A549 (cell line): Measurements from ENCODE around the gene PPIF. TPM values are rescaled to one million over a fixed set of nuclear protein-coding genes. Genes with fewer than 3 reads are reported as not detected.

Source experiments
- ATAC-seq, 2 experiments: fragments of 200-7000 bp in 1 of 2; fragments of >200 bp in 1 of 2; cut with Nextera tagmentation in 1 of 2; cut with Tn5 transposase in 1 of 2; 3 replicates each; pipeline versions ENCODE4 v1.8.0 to v1.9.1; 2018 to 2020; ENCODE audit warnings: mild to moderate bottlenecking in 1 of 2, moderate library complexity in 1 of 2
- CTCF ChIA-PET: fragments of 300-600 bp; sonication (Branson Sonifier 250); formaldehyde crosslinking; extraction: SDS; loops from one replicate; lab custom pipeline; 2021; ENCODE audit warnings: antibody characterized with exemption, inconsistent platforms; lab: Yijun Ruan, JAX
- POLR2A ChIA-PET: fragments of 350-600 bp; formaldehyde crosslinking; extraction: SDS; loops from one replicate; lab custom pipeline; 2021; ENCODE audit warnings: antibody characterized with exemption, inconsistent platforms; lab: Yijun Ruan, JAX
- DNase-seq, 2 experiments: peaks; one replicate each; pipeline versions ENCODE4 v3.0.0 to v3.0.0-alpha.2; 2011 to 2016; ENCODE audit warnings: low read depth in 1 of 2, low spot score in 1 of 2
- FAIRE-seq: peaks from 2 replicates; lab custom pipeline; 2011; peaks lifted over from hg19 to GRCh38; lab: Jason Lieb, UNC
- H3K27ac ChIP-seq, 2 experiments: fragments of >200 bp; sonication (Bioruptor Twin); formaldehyde crosslinking; 3 replicates each; pipeline ENCODE4 v1.5.1; 2016 to 2017
- H3K4me1 ChIP-seq: fragments of >200 bp; sonication (Bioruptor Twin); formaldehyde crosslinking; 3 replicates; pipeline ENCODE4 v1.6.1; 2016
- H3K4me2 ChIP-seq: fragments of >200 bp; sonication (Bioruptor Twin); formaldehyde crosslinking; 3 replicates; pipeline ENCODE4 v1.6.1; 2016
- H3K4me3 ChIP-seq: fragments of >200 bp; sonication (Bioruptor Twin); formaldehyde crosslinking; 3 replicates; pipeline ENCODE4 v1.5.1; 2016
- H3K9me3 ChIP-seq: fragments of >200 bp; sonication (Bioruptor Twin); formaldehyde crosslinking; 3 replicates; pipeline ENCODE4 v1.6.1; 2016
- BHLHE40 ChIP-seq: IDR thresholded peaks from 2 replicates; pipeline ENCODE4 v1.6.1; 2012; ENCODE audit warnings: low read depth, low read length, inconsistent platforms
- CEBPB ChIP-seq, 2 experiments: fragments of >200 bp in 1 of 2; sonication (Bioruptor Twin) in 1 of 2; formaldehyde crosslinking in 1 of 2; IDR thresholded peaks; 2 replicates each; pipeline ENCODE4 v1.6.1; 2012 to 2016
- EHF ChIP-seq: fragments of 250-450 bp; sonication (Bioruptor Pico); IDR thresholded peaks from 2 replicates; pipeline ENCODE4 v1.5.0; 2020; ENCODE audit warnings: mild to moderate bottlenecking
- EHMT2 ChIP-seq: fragments of 200-600 bp; sonication (generic); IDR thresholded peaks from 2 replicates; pipeline ENCODE4 v1.6.1; 2016; ENCODE audit warnings: antibody characterized with exemption, low read depth, mild to moderate bottlenecking, moderate library complexity
- ELK1 ChIP-seq: fragments of 150-350 bp; IDR thresholded peaks from 2 replicates; pipeline ENCODE4 v1.6.1; 2014; ENCODE audit warnings: low read depth, mild to moderate bottlenecking, low read length
- FOSB ChIP-seq: fragments of 250-450 bp; sonication (Bioruptor Pico); IDR thresholded peaks from 2 replicates; pipeline ENCODE4 v1.5.0; 2020; ENCODE audit warnings: mild to moderate bottlenecking, moderate library complexity
- GATA3 ChIP-seq: IDR thresholded peaks from 2 replicates; pipeline ENCODE4 v1.6.1; 2012; ENCODE audit warnings: borderline replicate concordance
- HOXB5 ChIP-seq: fragments of 250-450 bp; sonication (Bioruptor Pico); IDR thresholded peaks from 2 replicates; pipeline ENCODE4 v1.5.0; 2020; ENCODE audit warnings: mild to moderate bottlenecking, moderate library complexity
- NR3C1 ChIP-seq: fragments of >200 bp; sonication (Bioruptor Twin); formaldehyde crosslinking; IDR thresholded peaks from 3 replicates; pipeline ENCODE4 v1.6.1; 2017
- RCOR1 ChIP-seq: fragments of 150-350 bp; IDR thresholded peaks from 2 replicates; pipeline ENCODE4 v1.6.1; 2014; ENCODE audit warnings: antibody characterized with exemption, low read length, low read depth
- RNF2 ChIP-seq: fragments of 200-600 bp; sonication (generic); IDR thresholded peaks from 2 replicates; pipeline ENCODE4 v1.6.1; 2016; ENCODE audit warnings: low read depth, mild to moderate bottlenecking, antibody characterized with exemption, moderate library complexity, borderline replicate concordance
- SREBF2 ChIP-seq: fragments of 450-650 bp; IDR thresholded peaks from 2 replicates; pipeline ENCODE4 v1.6.1; 2014; ENCODE audit warnings: mild to moderate bottlenecking, moderate library complexity
- TFCP2L1 ChIP-seq: fragments of 250-450 bp; sonication (Bioruptor Pico); IDR thresholded peaks from 2 replicates; pipeline ENCODE4 v1.5.0; 2021; ENCODE audit warnings: mild to moderate bottlenecking
- TP53 ChIP-seq: fragments of 250-450 bp; sonication (Bioruptor Pico); IDR thresholded peaks from 2 replicates; pipeline ENCODE4 v1.5.0; 2021; ENCODE audit warnings: mild to moderate bottlenecking, moderate library complexity
- ZSCAN20 ChIP-seq: fragments of 250-450 bp; sonication (Bioruptor Pico); IDR thresholded peaks from 2 replicates; pipeline ENCODE4 v1.8.0; 2022; ENCODE audit warnings: mild to moderate bottlenecking, moderate library complexity
- WGBS: methylation state at CpG from one replicate; pipeline ENCODE4 v1.1.6; 2017; ENCODE audit errors: missing lambda C conversion rate; 5-methylcytosine and 5-hydroxymethylcytosine counted together
- polyA plus RNA-seq, 4 experiments: library from polyadenylated mRNA; depleted of rRNA in 3 of 4; stranded (reverse); fragments of >200 nt; fragmentation: RNase III in 1 of 4; extraction: RNeasy Plus Mini Kit Qiagen cat#74134 plus additional on column Dnase treatment in 1 of 4; gene quantifications; 2 replicates in 3 of 4; 3 replicates in 1 of 4; pipeline ENCODE4 v1.2.3, GENCODE V29; 2011 to 2017
- TF ChIP-seq, protein P1 (sequence below): fragments of 450-650 bp; IDR thresholded peaks from 2 replicates; pipeline ENCODE4 v1.6.1; 2014; ENCODE audit warnings: antibody characterized with exemption
- TF ChIP-seq, protein P2 (sequence below): IDR thresholded peaks from 2 replicates; pipeline ENCODE4 v1.6.1; 2012
- TF ChIP-seq, protein P3 (sequence below): fragments of >200 bp; sonication (Bioruptor Twin); formaldehyde crosslinking; IDR thresholded peaks from 3 replicates; pipeline ENCODE4 v1.6.1; 2016
- TF ChIP-seq, protein P4 (sequence below): fragments of >200 bp; sonication (Bioruptor Twin); formaldehyde crosslinking; IDR thresholded peaks from 3 replicates; pipeline ENCODE4 v1.5.1; 2016

Gene PPIF
- polyA plus RNA-seq, 2 of the 4 experiments (the other 2 are of a cell fraction) = 44.8 to 75.0 TPM

DNA sequence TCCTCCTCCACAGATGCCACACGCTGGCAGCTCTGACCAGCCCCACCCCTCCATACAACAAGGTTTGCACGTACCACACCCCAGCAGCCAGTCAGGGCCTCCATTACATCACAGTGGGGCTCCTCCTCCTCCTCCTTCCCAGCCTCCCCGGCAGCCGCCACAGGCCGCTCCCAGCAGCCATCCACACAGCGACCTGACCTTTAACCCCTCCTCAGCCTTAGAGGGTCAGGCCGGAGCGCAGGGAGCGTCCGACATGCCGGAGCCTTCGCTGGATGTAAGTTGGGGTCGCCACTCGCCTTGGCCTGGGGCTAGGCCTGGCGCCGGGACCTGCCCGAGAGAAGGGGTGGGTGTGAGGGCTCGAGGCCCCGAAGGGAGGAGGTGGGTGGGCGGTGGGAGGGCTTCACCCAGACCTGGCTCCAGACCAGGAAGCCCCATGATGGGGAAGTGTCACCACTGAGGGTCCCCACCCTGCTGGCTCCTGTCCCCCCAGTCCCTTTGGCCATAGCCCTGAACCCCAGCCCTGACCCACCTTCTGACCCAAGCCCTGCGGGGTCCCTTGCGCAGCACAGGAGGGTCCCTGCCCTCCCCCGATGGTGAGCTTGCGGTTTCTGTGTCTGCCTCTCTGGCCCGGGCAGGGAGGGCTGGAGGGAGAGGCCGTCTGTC, 36.2 kb upstream of the PPIF start:
- DNase-seq (no peak), FAIRE-seq (no peak), ATAC-seq (no peak; a peak in 1 of 6 replicates)
- H3K4me2 ChIP-seq = no peak overlapping the region
- ChIA-PET POLR2A (no interaction called here), CTCF (interaction anchor here (1.6 kb wide), 1 partner anchor 36 kb away, joined by 4 read pairs; the partner anchor contains the start of gene PPIF)
- no peak overlapping the region for H3K4me3 ChIP-seq
- no peaks in the 10 kb centered on the region for H3K9me3 ChIP-seq
- TF ChIP-seq, protein P1, sequence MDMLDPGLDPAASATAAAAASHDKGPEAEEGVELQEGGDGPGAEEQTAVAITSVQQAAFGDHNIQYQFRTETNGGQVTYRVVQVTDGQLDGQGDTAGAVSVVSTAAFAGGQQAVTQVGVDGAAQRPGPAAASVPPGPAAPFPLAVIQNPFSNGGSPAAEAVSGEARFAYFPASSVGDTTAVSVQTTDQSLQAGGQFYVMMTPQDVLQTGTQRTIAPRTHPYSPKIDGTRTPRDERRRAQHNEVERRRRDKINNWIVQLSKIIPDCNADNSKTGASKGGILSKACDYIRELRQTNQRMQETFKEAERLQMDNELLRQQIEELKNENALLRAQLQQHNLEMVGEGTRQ = no peak
- TF ChIP-seq CEBPB (IDR thresholded peaks at IDR 0.05) (no peak), EHF (CRISPR knock-in tag) (no peak), TP53 (CRISPR knock-in tag) (no peak), BHLHE40 (no peak), NR3C1 (no peak), ZSCAN20 (CRISPR knock-in tag) (no peak)
- H3K27ac ChIP-seq = 0 out of 6 replicates have a peak overlapping the region, but pooled peaks of 1 of the 2 experiments have one; percentile 26
- H3K4me1 ChIP-seq = no peaks in the 10 kb centered on the region
- WGBS = 91% methylated on average over 11 of the region's 26 CpGs

- DNase-seq (no peak), ATAC-seq (peak in 1 of 2 experiments; percentile 16; a peak in 3 of 6 replicates), FAIRE-seq (no peak)
- Histone ChIP-seq H3K27ac (0 out of 6 replicates have a peak overlapping the region, but pooled peaks of 1 of the 2 experiments have one; percentile 26), H3K4me3 (no peak overlapping the region), H3K4me1 (peaks cover 6% of the 10 kb centered on the region), H3K9me3 (no peaks in the 10 kb centered on the region), H3K4me2 (no peak overlapping the region)
- WGBS = 88% methylated on average over 14 of the region's 15 CpGs
- CTCF ChIA-PET = interaction anchor here (1.6 kb wide), 1 partner anchor 35 kb away, joined by 4 read pairs; the partner anchor contains the start of gene PPIF
- TF ChIP-seq, protein P2, sequence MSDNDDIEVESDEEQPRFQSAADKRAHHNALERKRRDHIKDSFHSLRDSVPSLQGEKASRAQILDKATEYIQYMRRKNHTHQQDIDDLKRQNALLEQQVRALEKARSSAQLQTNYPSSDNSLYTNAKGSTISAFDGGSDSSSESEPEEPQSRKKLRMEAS = no peak
- TF ChIP-seq FOSB (CRISPR knock-in tag) = no peak
- no peak for TF ChIP-seq EHMT2
- no peak for TF ChIP-seq BHLHE40
- TF ChIP-seq SREBF2 = no peak
- TF ChIP-seq TFCP2L1 (CRISPR knock-in tag) = no peak
- TF ChIP-seq RCOR1 = no peak
- TF ChIP-seq HOXB5 (CRISPR knock-in tag) = no peak
- TF ChIP-seq, protein P3, sequence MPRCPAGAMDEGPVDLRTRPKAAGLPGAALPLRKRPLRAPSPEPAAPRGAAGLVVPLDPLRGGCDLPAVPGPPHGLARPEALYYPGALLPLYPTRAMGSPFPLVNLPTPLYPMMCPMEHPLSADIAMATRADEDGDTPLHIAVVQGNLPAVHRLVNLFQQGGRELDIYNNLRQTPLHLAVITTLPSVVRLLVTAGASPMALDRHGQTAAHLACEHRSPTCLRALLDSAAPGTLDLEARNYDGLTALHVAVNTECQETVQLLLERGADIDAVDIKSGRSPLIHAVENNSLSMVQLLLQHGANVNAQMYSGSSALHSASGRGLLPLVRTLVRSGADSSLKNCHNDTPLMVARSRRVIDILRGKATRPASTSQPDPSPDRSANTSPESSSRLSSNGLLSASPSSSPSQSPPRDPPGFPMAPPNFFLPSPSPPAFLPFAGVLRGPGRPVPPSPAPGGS = no peak
- POLR2A ChIA-PET = no interaction called here
Observed at GRCh38 chr10:79311581-79312407, 35.5 kb upstream of the PPIF start.

DNA sequence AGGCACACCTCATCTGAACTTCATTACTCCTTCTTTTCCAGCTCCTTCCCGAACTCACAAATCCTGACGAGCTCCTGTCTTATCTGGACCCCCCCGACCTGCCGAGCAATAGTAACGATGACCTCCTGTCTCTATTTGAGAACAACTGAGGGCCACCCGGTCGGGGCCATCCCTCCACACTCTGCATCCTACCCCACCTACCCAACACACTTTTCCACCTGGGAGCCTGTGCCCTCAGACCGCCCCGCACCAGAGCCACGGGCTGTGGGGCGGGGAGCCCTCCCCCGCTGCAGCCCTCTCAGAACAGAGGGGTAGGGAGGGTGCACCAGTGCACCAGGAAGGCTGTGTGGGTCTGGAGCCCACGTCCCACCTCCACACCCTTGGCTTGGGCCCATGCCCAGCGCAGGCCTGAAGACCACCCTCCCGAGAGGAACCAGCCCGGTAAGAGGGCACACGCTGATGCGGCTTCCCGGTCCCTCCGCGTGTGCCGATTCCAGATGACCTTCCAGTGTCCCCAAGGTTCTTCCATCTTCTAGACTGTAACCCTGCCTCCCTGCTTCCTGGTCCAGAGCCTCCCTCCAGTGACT, 34.6 kb upstream of the PPIF start:
- 96% methylated on average over 21 of the region's 22 CpGs for WGBS
- CTCF ChIA-PET = interaction anchor here (1.6 kb wide), 1 partner anchor 34 kb away, joined by 4 read pairs; the partner anchor contains the start of gene PPIF
- H3K4me1 ChIP-seq = peaks cover 15% of the 10 kb centered on the region

More for the DNA sequence above, 34.6 kb upstream of the PPIF start:
- TF ChIP-seq TP53 (CRISPR knock-in tag) = no peak
- no peak for TF ChIP-seq HOXB5 (CRISPR knock-in tag)
- TF ChIP-seq GATA3 = no peak
- no peak for TF ChIP-seq RCOR1
- no peak for TF ChIP-seq ELK1
- no peak for TF ChIP-seq RNF2
- TF ChIP-seq, protein P4, sequence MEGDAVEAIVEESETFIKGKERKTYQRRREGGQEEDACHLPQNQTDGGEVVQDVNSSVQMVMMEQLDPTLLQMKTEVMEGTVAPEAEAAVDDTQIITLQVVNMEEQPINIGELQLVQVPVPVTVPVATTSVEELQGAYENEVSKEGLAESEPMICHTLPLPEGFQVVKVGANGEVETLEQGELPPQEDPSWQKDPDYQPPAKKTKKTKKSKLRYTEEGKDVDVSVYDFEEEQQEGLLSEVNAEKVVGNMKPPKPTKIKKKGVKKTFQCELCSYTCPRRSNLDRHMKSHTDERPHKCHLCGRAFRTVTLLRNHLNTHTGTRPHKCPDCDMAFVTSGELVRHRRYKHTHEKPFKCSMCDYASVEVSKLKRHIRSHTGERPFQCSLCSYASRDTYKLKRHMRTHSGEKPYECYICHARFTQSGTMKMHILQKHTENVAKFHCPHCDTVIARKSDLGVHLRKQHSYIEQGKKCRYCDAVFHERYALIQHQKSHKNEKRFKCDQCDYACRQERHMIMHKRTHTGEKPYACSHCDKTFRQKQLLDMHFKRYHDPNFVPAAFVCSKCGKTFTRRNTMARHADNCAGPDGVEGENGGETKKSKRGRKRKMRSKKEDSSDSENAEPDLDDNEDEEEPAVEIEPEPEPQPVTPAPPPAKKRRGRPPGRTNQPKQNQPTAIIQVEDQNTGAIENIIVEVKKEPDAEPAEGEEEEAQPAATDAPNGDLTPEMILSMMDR = no peak
- FAIRE-seq = no peak
- H3K9me3 ChIP-seq = no peaks in the 10 kb centered on the region
- no peak for ATAC-seq
- H3K4me2 ChIP-seq = no peak overlapping the region
- POLR2A ChIA-PET = no interaction called here
- H3K27ac ChIP-seq = no peak overlapping the region
- no peak overlapping the region for H3K4me3 ChIP-seq
- DNase-seq = no peak
